ENCODE results near the gene CD44. TPM values are rescaled to one million over a fixed set of nuclear protein-coding genes. Genes with fewer than 3 reads are reported as not detected.

Gene CD44
- total RNA-seq, 2 donors from 2014 or later, result 166 to 203 TPM

- WGBS, result 50% methylated on average over 3 of the region's 3 CpGs
- no peaks in the 10 kb centered on the region for H3K36me3 ChIP-seq
- H3K27me3 ChIP-seq (replicated peaks; ENCODE audit: insufficient read depth), result no peaks in the 10 kb centered on the region
- H3K4me1 ChIP-seq (replicated peaks), result peaks cover 8% of the 10 kb centered on the region
- no peak for TF ChIP-seq POLR2A (IDR thresholded peaks at IDR 0.05)
- TF ChIP-seq, protein P1, sequence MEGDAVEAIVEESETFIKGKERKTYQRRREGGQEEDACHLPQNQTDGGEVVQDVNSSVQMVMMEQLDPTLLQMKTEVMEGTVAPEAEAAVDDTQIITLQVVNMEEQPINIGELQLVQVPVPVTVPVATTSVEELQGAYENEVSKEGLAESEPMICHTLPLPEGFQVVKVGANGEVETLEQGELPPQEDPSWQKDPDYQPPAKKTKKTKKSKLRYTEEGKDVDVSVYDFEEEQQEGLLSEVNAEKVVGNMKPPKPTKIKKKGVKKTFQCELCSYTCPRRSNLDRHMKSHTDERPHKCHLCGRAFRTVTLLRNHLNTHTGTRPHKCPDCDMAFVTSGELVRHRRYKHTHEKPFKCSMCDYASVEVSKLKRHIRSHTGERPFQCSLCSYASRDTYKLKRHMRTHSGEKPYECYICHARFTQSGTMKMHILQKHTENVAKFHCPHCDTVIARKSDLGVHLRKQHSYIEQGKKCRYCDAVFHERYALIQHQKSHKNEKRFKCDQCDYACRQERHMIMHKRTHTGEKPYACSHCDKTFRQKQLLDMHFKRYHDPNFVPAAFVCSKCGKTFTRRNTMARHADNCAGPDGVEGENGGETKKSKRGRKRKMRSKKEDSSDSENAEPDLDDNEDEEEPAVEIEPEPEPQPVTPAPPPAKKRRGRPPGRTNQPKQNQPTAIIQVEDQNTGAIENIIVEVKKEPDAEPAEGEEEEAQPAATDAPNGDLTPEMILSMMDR (IDR thresholded peaks at IDR 0.05), result no peak
- TF ChIP-seq POLR2AphosphoS5 (IDR thresholded peaks at IDR 0.05), result no peak
- intact Hi-C loops (cut with DNase I), result no loop called here
- H3K9me3 ChIP-seq, result no peaks in the 10 kb centered on the region
- DNase-seq (ENCODE audit: low spot score), result no peak
- no peak overlapping the region for H3K27ac ChIP-seq
- H3K4me3 ChIP-seq, result no peak overlapping the region
Measured at GRCh38 chr11:35163702-35164496, 24.9 kb downstream of the CD44 start.

GRCh38 chr11:35165030-35165422 lies 26.1 kb downstream of the CD44 start:
- Histone ChIP-seq H3K36me3 (no peaks in the 10 kb centered on the region), H3K27ac (no peak overlapping the region), H3K4me3 (no peak overlapping the region), H3K4me1 (replicated peaks) (peaks cover 8% of the 10 kb centered on the region), H3K27me3 (replicated peaks; ENCODE audit: insufficient read depth) (no peaks in the 10 kb centered on the region), H3K9me3 (no peaks in the 10 kb centered on the region)
- TF ChIP-seq POLR2AphosphoS5 (IDR thresholded peaks at IDR 0.05), result no peak
- TF ChIP-seq, protein P1 (IDR thresholded peaks at IDR 0.05), result no peak
- TF ChIP-seq POLR2A (IDR thresholded peaks at IDR 0.05), result no peak
- WGBS, result 88% methylated on average over 1 of the region's 1 CpG
- DNase-seq (ENCODE audit: low spot score), result no peak
- intact Hi-C loops (cut with DNase I), result no loop called here

DNA sequence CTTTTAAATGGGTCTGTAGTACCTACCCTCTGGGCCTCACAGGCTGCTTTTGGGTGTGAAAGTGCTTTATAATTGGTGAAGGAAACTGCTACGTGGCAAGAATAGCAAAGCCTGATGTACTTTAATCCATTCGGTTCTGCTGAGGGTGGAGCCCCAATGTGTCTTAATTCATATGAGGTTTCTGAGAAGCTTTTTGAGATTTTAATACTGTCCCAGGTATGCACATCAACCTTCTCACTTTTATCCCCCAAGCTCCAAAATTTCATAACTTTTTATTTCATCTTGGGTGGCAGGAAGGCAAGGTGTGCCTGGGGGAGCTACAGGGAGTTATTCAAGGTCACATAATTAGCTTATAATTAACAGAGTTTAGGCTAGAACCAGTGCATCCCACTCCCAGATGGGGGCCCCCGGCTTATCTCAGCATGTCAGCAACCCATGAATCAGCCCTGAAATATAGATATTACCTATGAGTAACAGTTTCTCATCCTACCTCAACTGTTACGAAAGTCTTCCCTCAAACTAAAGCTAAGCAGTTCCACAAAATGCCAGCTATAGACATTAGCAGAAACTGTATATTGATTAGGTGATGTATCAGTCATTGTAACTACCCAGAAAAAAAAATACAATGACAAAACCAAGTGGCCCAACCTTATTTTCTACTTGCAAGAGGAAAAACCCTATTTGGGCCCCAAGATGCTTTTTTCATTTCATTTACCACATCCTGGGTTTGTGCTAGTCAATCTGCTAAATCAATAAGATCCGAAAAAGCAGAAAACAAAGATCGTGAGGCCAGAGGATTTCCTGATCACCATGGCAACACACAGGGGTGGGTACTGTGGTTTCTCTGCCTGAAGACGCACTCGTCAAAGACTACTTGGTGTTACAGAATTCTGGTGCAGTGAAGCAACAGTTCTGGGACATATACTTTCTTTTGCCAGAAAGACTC lies 26.7 kb downstream of the CD44 start:
- no peaks in the 10 kb centered on the region for H3K9me3 ChIP-seq
- TF ChIP-seq, protein P1 (IDR thresholded peaks at IDR 0.05), result no peak
- TF ChIP-seq POLR2AphosphoS5 (IDR thresholded peaks at IDR 0.05), result peak; percentile 9
- no peak for TF ChIP-seq POLR2A (IDR thresholded peaks at IDR 0.05)
- no peak overlapping the region for H3K27ac ChIP-seq
- no peak overlapping the region for H3K4me3 ChIP-seq
- no peak for DNase-seq (ENCODE audit: low spot score)
- 76% methylated on average over 8 of the region's 8 CpGs for WGBS
- H3K4me1 ChIP-seq (replicated peaks), result peaks cover 8% of the 10 kb centered on the region
- H3K27me3 ChIP-seq (replicated peaks; ENCODE audit: insufficient read depth), result no peaks in the 10 kb centered on the region
- intact Hi-C loops (cut with DNase I), result no loop called here
- H3K36me3 ChIP-seq, result no peaks in the 10 kb centered on the region

DNA sequence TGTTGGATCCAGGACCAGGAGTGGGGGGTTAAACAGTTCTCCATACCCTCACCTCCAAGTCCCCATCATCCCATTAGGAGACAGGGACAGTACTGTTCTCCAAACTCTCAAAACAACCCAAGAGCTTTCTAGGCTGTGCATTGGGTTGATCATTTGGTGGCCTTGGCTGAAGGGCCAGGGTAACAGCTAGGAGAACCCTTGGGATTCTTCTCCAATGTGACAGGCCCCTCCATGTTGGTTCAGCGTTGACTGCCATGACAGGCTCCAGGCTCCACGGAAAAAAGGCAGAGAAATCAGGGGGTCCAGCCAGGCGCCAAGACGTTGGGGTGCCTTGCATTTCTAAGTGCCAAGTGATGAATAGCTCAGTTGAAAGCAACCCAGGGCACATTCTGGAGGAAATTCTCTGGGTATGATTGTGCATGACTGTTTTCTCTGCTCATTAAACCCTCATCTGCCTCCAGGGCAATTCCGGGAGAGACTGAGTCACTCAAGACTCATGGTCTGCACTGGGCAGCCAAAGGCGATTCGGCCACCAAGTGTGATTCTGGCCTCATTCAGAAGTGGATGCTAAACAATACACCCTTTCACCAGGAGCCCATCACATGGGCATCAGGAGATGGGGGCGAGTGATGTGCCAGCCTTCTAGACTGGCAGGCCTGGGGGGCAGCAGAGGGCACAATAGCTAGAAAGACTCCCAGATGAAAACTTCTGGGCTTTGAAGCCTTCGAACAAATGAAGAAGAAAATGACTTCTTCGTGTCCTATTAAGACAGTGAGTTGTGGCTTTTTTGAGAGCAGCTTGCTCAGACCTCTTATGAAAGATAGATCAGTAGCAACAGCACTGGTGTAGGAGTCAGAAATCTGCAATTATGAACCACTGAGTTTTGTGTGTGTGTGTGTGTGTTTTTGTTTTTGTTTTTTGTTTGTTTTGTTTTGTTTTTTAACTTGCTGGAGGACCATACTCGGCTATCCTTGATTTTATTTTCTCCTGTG lies 27.7 kb downstream of the CD44 start:
- no peak overlapping the region for H3K4me3 ChIP-seq
- WGBS, result 82% methylated on average over 11 of the region's 11 CpGs

More for the DNA sequence above, 27.7 kb downstream of the CD44 start:
- no peak for DNase-seq (ENCODE audit: low spot score)
- no peak for TF ChIP-seq POLR2AphosphoS5 (IDR thresholded peaks at IDR 0.05)
- TF ChIP-seq, protein P1 (IDR thresholded peaks at IDR 0.05), result no peak
- no peak for TF ChIP-seq POLR2A (IDR thresholded peaks at IDR 0.05)
- intact Hi-C loops (cut with DNase I), result no loop called here
- Histone ChIP-seq H3K9me3 (no peaks in the 10 kb centered on the region), H3K27me3 (replicated peaks; ENCODE audit: insufficient read depth) (no peaks in the 10 kb centered on the region), H3K36me3 (no peaks in the 10 kb centered on the region), H3K4me1 (replicated peaks) (peaks cover 8% of the 10 kb centered on the region), H3K27ac (peak overlapping the region; percentile 14 to 25)
